ENCODE measurements around the gene ZNF10.

Gene ZNF10

DNA sequence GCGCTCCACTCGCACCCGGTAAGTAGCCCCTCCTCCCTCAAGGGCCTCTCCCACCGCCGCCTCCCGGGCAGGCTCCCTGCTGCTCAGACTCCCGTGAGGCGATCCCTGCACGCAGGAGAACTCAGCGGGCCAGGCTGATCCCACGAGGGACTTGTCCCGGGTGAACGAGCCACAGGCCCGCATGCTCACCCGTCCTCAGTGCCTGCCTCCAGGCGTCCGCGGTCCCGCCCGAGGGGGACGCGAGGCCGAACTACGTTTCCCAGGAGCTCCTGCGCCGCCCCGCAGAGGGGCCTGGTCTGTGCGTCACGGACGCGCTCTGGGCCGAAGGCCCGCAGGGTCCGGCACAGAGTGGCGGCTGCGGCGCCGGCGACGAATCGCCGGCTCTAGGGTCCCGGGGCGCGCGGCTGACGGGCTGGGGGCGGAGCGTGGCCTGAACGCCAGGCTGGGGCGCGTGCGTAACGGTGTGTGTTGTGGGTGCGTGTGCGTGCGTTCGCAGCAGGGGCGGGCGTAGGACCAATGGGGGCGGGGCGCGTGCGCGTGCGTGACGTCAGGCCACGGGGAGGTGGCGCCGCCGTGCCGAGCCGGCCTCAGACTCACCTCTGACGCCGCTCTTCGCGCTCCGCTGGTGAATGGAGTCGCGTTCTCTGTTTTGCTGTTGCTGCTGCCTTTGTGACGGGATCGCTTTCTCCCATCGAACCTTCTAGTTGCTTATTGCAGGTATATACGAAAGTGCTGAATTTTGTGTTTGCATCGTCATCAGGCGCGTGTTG is at the start of gene ZNF10, which contains the start of gene ZNF891:
TSS of gene ZNF10 (plus strand) at position 590 of the 770 bp plus-strand sequence. CDS start 13,866 bp downstream, outside the sequence.
TSS of gene ZNF891 (minus strand) at position 237 of the 770 bp plus-strand sequence. CDS start 8,356 bp downstream, outside the sequence.
- peaks cover 4% of the 10 kb centered on the region for H3K4me1 ChIP-seq (ENCODE audit: insufficient read depth, low read length)
- H3K9ac ChIP-seq (ENCODE audit: low read length) = peak within 1 kb of the TSS; percentile 69
- peaks cover 17% of the 10 kb centered on the region for H3K36me3 ChIP-seq (ENCODE audit: insufficient read depth, low read length)
- peaks cover 26% of the 10 kb centered on the region for H3K9me3 ChIP-seq (ENCODE audit: low read length)
- H3K4me3 ChIP-seq (ENCODE audit: low read depth in 1 of 2, low read length in 2 of 2) = peak within 1 kb of the TSS; percentile 75 to 80
- H3K27ac ChIP-seq (ENCODE audit: low read depth, low read length) = peak within 1 kb of the TSS; percentile 95
- H3K27me3 ChIP-seq (ENCODE audit: control insufficient read depth in 1 of 2, insufficient read depth in 2 of 2, low read length in 2 of 2) = no peaks in the 10 kb centered on the region

DNA sequence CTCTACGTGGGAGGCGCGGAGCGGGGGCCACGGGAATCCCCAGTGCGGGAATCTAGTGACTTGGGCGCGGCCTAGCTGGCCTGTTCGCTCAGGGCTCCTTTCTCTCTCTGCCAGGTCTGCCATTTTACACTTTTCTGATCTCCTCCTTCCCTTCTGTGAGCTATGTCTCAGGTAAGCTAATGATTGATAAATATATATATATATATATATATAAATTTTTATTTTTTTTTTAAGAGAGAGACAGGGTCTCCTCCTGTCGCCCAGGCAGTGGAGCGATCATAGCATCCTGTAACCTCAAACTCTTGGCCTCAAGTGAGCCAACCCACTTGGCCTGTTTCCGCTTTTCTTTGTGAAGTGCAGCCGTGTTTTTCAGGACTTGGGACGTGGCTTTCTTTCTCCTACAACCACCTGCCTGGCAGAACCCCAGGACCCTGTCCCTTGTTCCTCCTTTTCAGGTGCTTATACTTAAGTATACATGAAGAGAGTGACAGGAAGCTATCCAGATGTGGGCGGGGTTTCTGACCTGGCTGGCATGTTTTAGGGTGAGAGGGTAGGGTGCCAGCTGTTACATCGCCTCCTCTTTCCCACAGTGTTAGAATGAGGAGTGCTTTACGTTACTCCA is 49.2 kb upstream of the ZNF10 start:
- peak overlapping the region; percentile 58 for H3K9ac ChIP-seq (ENCODE audit: low read length)
- H3K36me3 ChIP-seq (ENCODE audit: insufficient read depth, low read length) = peaks cover 45% of the 10 kb centered on the region
- H3K9me3 ChIP-seq (ENCODE audit: low read length) = peaks cover 43% of the 10 kb centered on the region

GRCh38 chr12:133083345-133083744 is 47.1 kb upstream of the ZNF10 start:
- no peaks in the 10 kb centered on the region for H3K27me3 ChIP-seq (ENCODE audit: control insufficient read depth in 1 of 2, insufficient read depth in 2 of 2, low read length in 2 of 2)
- no peak overlapping the region for H3K9ac ChIP-seq (ENCODE audit: low read length)
- H3K36me3 ChIP-seq (ENCODE audit: insufficient read depth, low read length) = peaks cover 62% of the 10 kb centered on the region
- no peak overlapping the region for H3K27ac ChIP-seq (ENCODE audit: low read depth, low read length)
- H3K4me3 ChIP-seq (ENCODE audit: low read depth in 1 of 2, low read length in 2 of 2) = peak overlapping the region in 1 of 2 donors; percentile 57
- H3K9me3 ChIP-seq (ENCODE audit: low read length) = peaks cover 62% of the 10 kb centered on the region
- H3K4me1 ChIP-seq (ENCODE audit: insufficient read depth, low read length) = peaks cover 5% of the 10 kb centered on the region

More for the DNA sequence above, 49.2 kb upstream of the ZNF10 start:
- Histone ChIP-seq H3K4me3 (ENCODE audit: low read depth in 1 of 2, low read length in 2 of 2) (peak overlapping the region; percentile 67 to 84), H3K27me3 (ENCODE audit: control insufficient read depth in 1 of 2, insufficient read depth in 2 of 2, low read length in 2 of 2) (no peaks in the 10 kb centered on the region), H3K4me1 (ENCODE audit: insufficient read depth, low read length) (peaks cover 5% of the 10 kb centered on the region), H3K27ac (ENCODE audit: low read depth, low read length) (peak overlapping the region; percentile 98)

DNA sequence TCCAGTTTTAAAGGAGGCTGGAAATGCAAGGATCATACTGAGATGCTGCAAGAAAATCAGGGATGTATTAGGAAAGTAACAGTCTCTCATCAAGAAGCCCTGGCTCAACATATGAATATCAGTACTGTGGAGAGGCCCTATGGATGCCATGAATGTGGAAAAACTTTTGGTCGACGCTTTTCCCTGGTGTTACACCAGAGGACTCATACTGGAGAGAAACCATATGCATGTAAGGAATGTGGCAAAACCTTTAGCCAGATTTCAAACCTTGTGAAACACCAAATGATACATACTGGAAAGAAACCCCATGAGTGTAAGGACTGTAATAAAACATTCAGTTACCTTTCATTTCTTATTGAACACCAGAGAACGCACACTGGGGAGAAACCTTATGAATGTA is 24.8 kb upstream of the ZNF10 start:
- H3K36me3 ChIP-seq (ENCODE audit: insufficient read depth, low read length) = peaks cover 57% of the 10 kb centered on the region
- H3K9me3 ChIP-seq (ENCODE audit: low read length) = peaks cover 93% of the 10 kb centered on the region
- no peaks in the 10 kb centered on the region for H3K4me1 ChIP-seq (ENCODE audit: insufficient read depth, low read length)
- no peak overlapping the region for H3K9ac ChIP-seq (ENCODE audit: low read length)
- H3K4me3 ChIP-seq (ENCODE audit: low read depth in 1 of 2, low read length in 2 of 2) = peak overlapping the region in 1 of 2 donors; percentile 38
- H3K27ac ChIP-seq (ENCODE audit: low read depth, low read length) = no peak overlapping the region
- H3K27me3 ChIP-seq (ENCODE audit: control insufficient read depth in 1 of 2, insufficient read depth in 2 of 2, low read length in 2 of 2) = no peaks in the 10 kb centered on the region

GRCh38 chr12:133106253-133106652 is 24.2 kb upstream of the ZNF10 start:
- Histone ChIP-seq H3K4me1 (ENCODE audit: insufficient read depth, low read length) (no peaks in the 10 kb centered on the region), H3K9ac (ENCODE audit: low read length) (no peak overlapping the region), H3K27me3 (ENCODE audit: control insufficient read depth in 1 of 2, insufficient read depth in 2 of 2, low read length in 2 of 2) (no peaks in the 10 kb centered on the region), H3K9me3 (ENCODE audit: low read length) (peaks cover 89% of the 10 kb centered on the region), H3K36me3 (ENCODE audit: insufficient read depth, low read length) (peaks cover 51% of the 10 kb centered on the region), H3K4me3 (ENCODE audit: low read depth in 1 of 2, low read length in 2 of 2) (peak overlapping the region in 1 of 2 donors; percentile 38), H3K27ac (ENCODE audit: low read depth, low read length) (no peak overlapping the region)

GRCh38 chr12:133107121-133107520 is 23.3 kb upstream of the ZNF10 start:
- Histone ChIP-seq H3K4me3 (ENCODE audit: low read depth in 1 of 2, low read length in 2 of 2) (peak overlapping the region in 1 of 2 donors; percentile 38), H3K27me3 (ENCODE audit: control insufficient read depth in 1 of 2, insufficient read depth in 2 of 2, low read length in 2 of 2) (no peaks in the 10 kb centered on the region), H3K27ac (ENCODE audit: low read depth, low read length) (no peak overlapping the region), H3K9ac (ENCODE audit: low read length) (no peak overlapping the region), H3K9me3 (ENCODE audit: low read length) (peaks cover 80% of the 10 kb centered on the region), H3K36me3 (ENCODE audit: insufficient read depth, low read length) (peaks cover 42% of the 10 kb centered on the region), H3K4me1 (ENCODE audit: insufficient read depth, low read length) (no peaks in the 10 kb centered on the region)

GRCh38 chr12:133108150-133108549 is 22.3 kb upstream of the ZNF10 start:
- H3K27ac ChIP-seq (ENCODE audit: low read depth, low read length) = no peak overlapping the region
- no peaks in the 10 kb centered on the region for H3K4me1 ChIP-seq (ENCODE audit: insufficient read depth, low read length)
- H3K36me3 ChIP-seq (ENCODE audit: insufficient read depth, low read length) = peaks cover 36% of the 10 kb centered on the region
- H3K9me3 ChIP-seq (ENCODE audit: low read length) = peaks cover 74% of the 10 kb centered on the region
- H3K27me3 ChIP-seq (ENCODE audit: control insufficient read depth in 1 of 2, insufficient read depth in 2 of 2, low read length in 2 of 2) = no peaks in the 10 kb centered on the region
- no peak overlapping the region for H3K9ac ChIP-seq (ENCODE audit: low read length)
- peak overlapping the region in 1 of 2 donors; percentile 15 for H3K4me3 ChIP-seq (ENCODE audit: low read depth in 1 of 2, low read length in 2 of 2)

DNA sequence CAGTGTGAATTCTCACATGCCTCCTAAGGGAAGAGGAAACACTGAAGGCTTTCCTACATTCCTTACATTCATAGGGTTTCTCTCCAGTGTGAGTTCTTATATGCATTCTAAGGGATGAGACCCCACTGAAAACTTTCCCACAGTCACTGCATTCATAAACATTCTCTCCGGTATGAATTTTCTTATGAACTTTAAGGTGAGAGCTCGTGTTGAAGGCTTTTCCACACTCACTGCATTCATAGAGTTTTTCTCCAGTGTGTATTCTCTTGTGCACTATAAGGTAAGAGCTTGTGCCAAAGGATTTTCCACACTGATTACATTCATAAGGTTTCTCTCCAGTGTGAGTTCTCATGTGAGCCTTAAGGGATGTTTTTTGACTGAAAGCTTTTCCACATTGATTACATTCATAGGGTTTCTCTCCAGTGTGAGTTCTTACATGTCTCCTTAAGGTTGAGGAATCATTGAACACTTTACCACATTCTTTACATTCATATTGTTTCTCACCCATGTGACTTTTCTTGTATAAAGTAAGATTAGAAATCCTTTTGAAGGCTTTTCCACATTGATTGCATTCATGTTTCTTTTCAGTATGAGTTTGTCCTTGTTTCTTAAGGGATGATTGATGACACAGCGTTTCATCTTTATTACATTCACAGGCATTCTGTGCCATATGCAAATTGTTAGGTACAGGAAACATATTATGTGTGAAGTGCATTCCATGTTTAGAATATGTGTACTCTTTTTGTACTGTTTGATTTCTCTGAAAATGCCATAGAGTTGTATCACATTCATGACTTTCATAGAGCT is 9.8 kb upstream of the ZNF10 start:
- Histone ChIP-seq H3K9ac (ENCODE audit: low read length) (no peak overlapping the region), H3K27ac (ENCODE audit: low read depth, low read length) (no peak overlapping the region), H3K9me3 (ENCODE audit: low read length) (peaks cover 95% of the 10 kb centered on the region), H3K36me3 (ENCODE audit: insufficient read depth, low read length) (peaks cover 24% of the 10 kb centered on the region), H3K4me3 (ENCODE audit: low read depth in 1 of 2, low read length in 2 of 2) (peak overlapping the region in 1 of 2 donors; percentile 23), H3K27me3 (ENCODE audit: control insufficient read depth in 1 of 2, insufficient read depth in 2 of 2, low read length in 2 of 2) (no peaks in the 10 kb centered on the region), H3K4me1 (ENCODE audit: insufficient read depth, low read length) (no peaks in the 10 kb centered on the region)

- peaks cover 25% of the 10 kb centered on the region for H3K36me3 ChIP-seq (ENCODE audit: insufficient read depth, low read length)
Measured at GRCh38 chr12:133124674-133125073, 5.8 kb upstream of the ZNF10 start.

GRCh38 chr12:133129368-133130037 is 924 bp upstream of the ZNF10 start:
- Histone ChIP-seq H3K36me3 (ENCODE audit: insufficient read depth, low read length) (peaks cover 11% of the 10 kb centered on the region), H3K4me3 (ENCODE audit: low read depth in 1 of 2, low read length in 2 of 2) (peak overlapping the region; percentile 75 to 80), H3K27me3 (ENCODE audit: control insufficient read depth in 1 of 2, insufficient read depth in 2 of 2, low read length in 2 of 2) (no peaks in the 10 kb centered on the region), H3K4me1 (ENCODE audit: insufficient read depth, low read length) (peaks cover 4% of the 10 kb centered on the region), H3K9me3 (ENCODE audit: low read length) (peaks cover 24% of the 10 kb centered on the region), H3K27ac (ENCODE audit: low read depth, low read length) (peak overlapping the region; percentile 95), H3K9ac (ENCODE audit: low read length) (peak overlapping the region; percentile 46)

More at GRCh38 chr12:133124674-133125073, 5.8 kb upstream of the ZNF10 start:
- Histone ChIP-seq H3K4me3 (ENCODE audit: low read depth in 1 of 2, low read length in 2 of 2) (no peak overlapping the region), H3K4me1 (ENCODE audit: insufficient read depth, low read length) (no peaks in the 10 kb centered on the region), H3K27ac (ENCODE audit: low read depth, low read length) (no peak overlapping the region), H3K9ac (ENCODE audit: low read length) (no peak overlapping the region), H3K9me3 (ENCODE audit: low read length) (peaks cover 72% of the 10 kb centered on the region), H3K27me3 (ENCODE audit: control insufficient read depth in 1 of 2, insufficient read depth in 2 of 2, low read length in 2 of 2) (no peaks in the 10 kb centered on the region)

Measured in muscle layer of colon (tissue), 2 donors.